Measurements from ENCODE around the gene TMEM212. TPM values are rescaled to one million over a fixed set of nuclear protein-coding genes. Genes with fewer than 3 reads are reported as not detected.

TMEM212 gene
- total and polyA plus RNA-seq, 2 of the 13 experiments (the other 11 are each of a cell fraction or from before 2014, with no cell fraction given), result not detected

- TF ChIP-seq ZNF639 (CRISPR knock-in tag; conservative IDR thresholded peaks at IDR 0.05), result no peak
- TF ChIP-seq, protein P1, sequence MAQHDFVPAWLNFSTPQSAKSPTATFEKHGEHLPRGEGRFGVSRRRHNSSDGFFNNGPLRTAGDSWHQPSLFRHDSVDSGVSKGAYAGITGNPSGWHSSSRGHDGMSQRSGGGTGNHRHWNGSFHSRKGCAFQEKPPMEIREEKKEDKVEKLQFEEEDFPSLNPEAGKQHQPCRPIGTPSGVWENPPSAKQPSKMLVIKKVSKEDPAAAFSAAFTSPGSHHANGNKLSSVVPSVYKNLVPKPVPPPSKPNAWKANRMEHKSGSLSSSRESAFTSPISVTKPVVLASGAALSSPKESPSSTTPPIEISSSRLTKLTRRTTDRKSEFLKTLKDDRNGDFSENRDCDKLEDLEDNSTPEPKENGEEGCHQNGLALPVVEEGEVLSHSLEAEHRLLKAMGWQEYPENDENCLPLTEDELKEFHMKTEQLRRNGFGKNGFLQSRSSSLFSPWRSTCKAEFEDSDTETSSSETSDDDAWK (CRISPR knock-in tag; IDR thresholded peaks at IDR 0.05), result no peak
- no peak; a peak in 1 of 4 replicates for TF ChIP-seq POLR2A (IDR thresholded peaks at IDR 0.05; ENCODE audit: insufficient read depth in 1 of 2, low read depth in 2 of 2, low read length in 2 of 2)
- TF ChIP-seq HMG20A (CRISPR knock-in tag; IDR thresholded peaks at IDR 0.05; ENCODE audit: borderline replicate concordance), result peak; percentile 96
- no peak for TF ChIP-seq ZNF766 (CRISPR knock-in tag; IDR thresholded peaks at IDR 0.05; ENCODE audit: borderline replicate concordance)
- peak; percentile 91 for TF ChIP-seq PHF21A (CRISPR knock-in tag; IDR thresholded peaks at IDR 0.05)
- TF ChIP-seq, protein P2, sequence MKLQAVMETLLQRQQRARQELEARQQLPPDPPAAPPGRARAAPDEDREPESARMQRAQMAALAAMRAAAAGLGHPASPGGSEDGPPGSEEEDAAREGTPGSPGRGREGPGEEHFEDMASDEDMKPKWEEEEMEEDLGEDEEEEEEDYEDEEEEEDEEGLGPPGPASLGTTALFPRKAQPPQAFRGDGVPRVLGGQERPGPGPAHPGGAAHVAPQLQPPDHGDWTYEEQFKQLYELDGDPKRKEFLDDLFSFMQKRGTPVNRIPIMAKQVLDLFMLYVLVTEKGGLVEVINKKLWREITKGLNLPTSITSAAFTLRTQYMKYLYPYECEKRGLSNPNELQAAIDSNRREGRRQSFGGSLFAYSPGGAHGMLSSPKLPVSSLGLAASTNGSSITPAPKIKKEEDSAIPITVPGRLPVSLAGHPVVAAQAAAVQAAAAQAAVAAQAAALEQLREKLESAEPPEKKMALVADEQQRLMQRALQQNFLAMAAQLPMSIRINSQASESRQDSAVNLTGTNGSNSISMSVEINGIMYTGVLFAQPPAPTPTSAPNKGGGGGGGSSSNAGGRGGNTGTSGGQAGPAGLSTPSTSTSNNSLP (IDR thresholded peaks at IDR 0.05; ENCODE audit: low read depth, low read length), result peak; percentile 76
- TF ChIP-seq ZNF350 (CRISPR knock-in tag; IDR thresholded peaks at IDR 0.05; ENCODE audit: borderline replicate concordance, low read depth), result no peak
- TF ChIP-seq NFIB (CRISPR knock-in tag; IDR thresholded peaks at IDR 0.05; ENCODE audit: borderline replicate concordance), result no peak
- TF ChIP-seq ZNF839 (CRISPR knock-in tag; IDR thresholded peaks at IDR 0.05; ENCODE audit: borderline replicate concordance), result no peak
- no peak for TF ChIP-seq ZFP90 (CRISPR knock-in tag; IDR thresholded peaks at IDR 0.05; ENCODE audit: borderline replicate concordance)
- no peak for TF ChIP-seq PLSCR1 (CRISPR knock-in tag; IDR thresholded peaks at IDR 0.05; ENCODE audit: borderline replicate concordance)
- no peak; the same call in 1 of the 2 replicates for TF ChIP-seq ZNF275 (CRISPR knock-in tag; IDR thresholded peaks at IDR 0.05; ENCODE audit: borderline replicate concordance)
- TF ChIP-seq PRDM10 (CRISPR knock-in tag; IDR thresholded peaks at IDR 0.05; ENCODE audit: low read depth), result 0 out of 2 replicates have a peak, but pooled peaks have one; percentile 49
- TF ChIP-seq SOX5 (CRISPR knock-in tag; IDR thresholded peaks at IDR 0.05; ENCODE audit: borderline replicate concordance), result peak; percentile 98
- no peak for TF ChIP-seq MAZ (IDR thresholded peaks at IDR 0.05; ENCODE audit: borderline replicate concordance, low read depth, low read length)
- TF ChIP-seq MAZ (CRISPR knock-in tag; IDR thresholded peaks at IDR 0.05; ENCODE audit: low read depth), result peak; percentile 48; the same call in 1 of the 2 replicates
These were observed 36.7 kb upstream of the TMEM212 start (continued) for GRCh38 chr3:171806200-171807128.

All from HepG2 (cell line).